ENCODE data around the gene ZNF155.

The ZNF155 gene

GRCh38 chr19:44003461-44004009, 19.5 kb downstream of the ZNF155 start:
- no peak for DNase-seq (ENCODE audit: low read depth in 2 of 2)

DNA sequence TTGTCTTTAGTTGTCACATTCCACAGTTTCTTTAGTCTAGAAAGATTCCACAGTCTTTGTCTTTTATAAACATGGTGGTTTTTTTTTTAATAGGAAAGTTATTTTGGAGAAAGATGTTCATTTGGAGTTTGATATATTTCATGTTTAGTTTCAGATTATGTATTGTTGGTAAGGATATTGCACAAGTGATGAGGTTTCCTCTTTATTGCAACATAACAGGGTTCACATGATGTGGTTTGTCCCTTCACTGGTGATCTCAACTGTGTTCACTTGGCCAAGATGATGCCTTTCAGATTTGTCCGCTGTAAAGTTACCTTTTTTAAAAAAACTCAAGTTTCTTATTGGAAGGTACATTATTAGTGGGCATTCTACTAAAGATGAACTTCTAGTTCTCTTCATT, 22.0 kb downstream of the ZNF155 start:
- DNase-seq (ENCODE audit: low read depth in 2 of 2), result no peak

DNA sequence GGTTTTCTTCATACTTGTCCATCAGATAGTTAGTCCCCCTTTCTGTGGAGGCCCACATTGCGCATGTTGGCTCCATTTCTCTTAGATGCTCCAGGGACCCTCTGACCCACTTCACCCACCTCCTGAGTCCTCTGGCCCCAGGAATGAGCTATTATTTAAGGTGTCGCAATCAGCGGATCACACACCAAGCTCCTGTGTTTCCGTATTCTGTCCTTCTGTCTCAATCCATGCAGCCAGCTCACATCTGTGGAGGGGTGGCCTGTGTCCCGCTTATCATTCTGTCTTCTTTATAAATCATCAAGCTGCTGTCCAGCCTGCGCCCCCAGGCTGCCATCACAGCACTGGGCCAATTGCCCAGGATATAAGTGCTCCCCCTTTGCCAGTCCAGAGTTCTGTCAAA, 23.5 kb downstream of the ZNF155 start:
- no peak for DNase-seq (ENCODE audit: low read depth in 2 of 2)

GRCh38 chr19:44010468-44010867, 26.5 kb downstream of the ZNF155 start:
- DNase-seq (ENCODE audit: low read depth in 2 of 2), result no peak

- DNase-seq (ENCODE audit: low read depth in 2 of 2), result no peak
Observed at GRCh38 chr19:44019498-44019897, 35.5 kb downstream of the ZNF155 start.

GRCh38 chr19:44021221-44021620, 37.2 kb downstream of the ZNF155 start:
- no peak for DNase-seq (ENCODE audit: low read depth in 2 of 2)

GRCh38 chr19:44024900-44025216, 40.9 kb downstream of the ZNF155 start:
- DNase-seq (ENCODE audit: low read depth in 2 of 2), result no peak

DNA sequence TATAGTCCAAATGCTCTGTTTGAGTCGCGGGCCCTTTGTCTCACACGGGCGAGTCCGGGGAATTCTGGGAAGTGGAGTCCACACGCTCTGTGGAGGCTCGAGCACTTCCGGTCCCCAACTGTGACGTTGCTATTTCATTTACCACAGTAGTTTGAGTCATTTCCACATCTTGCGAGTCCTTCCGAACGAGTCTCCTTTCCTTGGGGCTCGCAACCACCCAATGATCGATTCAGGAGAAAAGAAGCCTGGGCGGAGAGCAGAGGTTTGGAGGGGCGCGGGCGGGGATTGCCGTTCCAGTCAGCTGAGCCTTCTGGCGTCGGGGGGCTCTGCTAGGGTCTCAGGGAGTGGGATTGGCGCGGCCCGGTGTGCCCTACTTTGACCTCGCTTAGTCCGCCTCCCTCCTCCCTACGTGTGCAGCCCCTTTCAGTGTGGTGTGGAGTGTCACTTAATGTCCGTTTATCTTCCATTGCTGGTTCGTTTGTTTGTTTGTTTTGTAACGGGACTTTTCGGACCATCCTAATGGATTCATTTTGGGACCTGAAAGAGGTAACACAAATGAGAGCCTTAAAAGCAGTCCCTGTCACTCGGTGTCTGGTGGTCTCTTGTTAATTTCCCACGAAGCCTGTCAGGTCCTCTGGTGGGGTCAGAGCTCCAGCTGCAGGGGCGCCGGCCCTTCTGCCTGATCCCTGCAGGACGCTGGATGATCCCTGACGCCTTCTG, 41.4 kb downstream of the ZNF155 start, which contains the start of gene ZNF222:
Gene ZNF222 (plus strand): TSS at position 163 of the 720 bp plus-strand sequence. CDS start 58 bp downstream, at position 221.
- peak; percentile 58 to 67 for DNase-seq (ENCODE audit: low read depth in 2 of 2)

- DNase-seq (ENCODE audit: low read depth in 2 of 2), result no peak
Observed at GRCh38 chr19:44026622-44027021, 42.6 kb downstream of the ZNF155 start.

- DNase-seq (ENCODE audit: low read depth in 2 of 2), result no peak
Observed at GRCh38 chr19:44032001-44032610, 48.1 kb downstream of the ZNF155 start.

DNA sequence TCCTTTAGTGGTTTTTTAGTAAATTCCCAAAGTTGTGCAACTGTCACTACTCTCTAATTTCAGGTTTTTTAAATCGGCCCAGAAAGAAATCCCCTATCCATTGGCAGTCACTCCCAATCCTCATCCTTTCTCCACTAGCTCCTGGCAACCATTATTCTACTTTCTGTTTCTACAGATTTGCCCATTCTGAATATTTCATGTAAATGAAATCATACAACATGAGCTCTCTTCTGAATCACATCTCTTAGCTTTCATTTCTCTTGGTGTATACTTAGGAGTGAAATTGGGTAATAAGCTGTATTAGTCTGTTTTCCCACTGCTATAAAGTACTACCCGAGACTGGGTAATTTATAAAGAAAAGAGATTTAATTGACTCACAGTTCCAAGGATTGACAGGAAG, 58.2 kb downstream of the ZNF155 start:
- DNase-seq (ENCODE audit: low read depth in 2 of 2), result no peak

Measured in activated CD4-positive, alpha-beta T cell treated with anti-CD3 and anti-CD28 coated beads for 24 hours (primary cell).